Psoas muscle (tissue), 8 donors: ENCODE results near the gene MSANTD7. TPM values are rescaled to one million over a fixed set of nuclear protein-coding genes. Genes with fewer than 3 reads are reported as not detected.
"Not testable (repeated sequence)": the region's sequence is repeated elsewhere in the genome, so short reads cannot be mapped to it uniquely, and the experiment has no call there.

Experiments used
- ATAC-seq, 4 donors: fragments of 200-7000 bp; cut with Tn5 transposase; one replicate each; pipeline ENCODE4 v1.9.1; 2020; ENCODE audit warnings: moderate library complexity in 3 of 4, mild to moderate bottlenecking in 2 of 4
- DNase-seq, 2 donors: peaks; one replicate each; pipeline ENCODE4 v3.0.0-alpha.2; 2020
- H3K27ac ChIP-seq: fragments of 200-600 bp; one replicate; pipeline ENCODE4 v1.8.0; 2022
- H3K27me3 ChIP-seq, 3 donors: fragments of 200-600 bp in 1 of 3; one replicate each; pipeline versions ENCODE4 v1.6.1 to v1.8.0; 2013 to 2022; ENCODE audit warnings: low read length in 2 of 3, mild to moderate bottlenecking in 2 of 3, moderate library complexity in 1 of 3; ENCODE audit not compliant: insufficient read depth in 3 of 3
- H3K36me3 ChIP-seq, 2 donors: fragments of 200-600 bp in 1 of 2; one replicate each; pipeline versions ENCODE4 v1.6.1 to v1.8.0; 2013 to 2022; ENCODE audit warnings: low read depth in 1 of 2, mild to moderate bottlenecking in 1 of 2, moderate library complexity in 1 of 2; ENCODE audit not compliant: insufficient read depth in 1 of 2
- H3K4me1 ChIP-seq: fragments of 200-600 bp; one replicate; pipeline ENCODE4 v1.8.0; 2022
- H3K4me3 ChIP-seq: fragments of 200-600 bp; one replicate; pipeline ENCODE4 v1.8.0; 2022; ENCODE audit warnings: mild to moderate bottlenecking
- H3K9me3 ChIP-seq: fragments of 200-600 bp; one replicate; pipeline ENCODE4 v1.8.0; 2022
- CTCF ChIP-seq: fragments of 200-600 bp; IDR thresholded peaks from one replicate; pipeline ENCODE4 v1.8.0; 2022; ENCODE audit warnings: antibody characterized with exemption
- WGBS, 3 donors: extraction: QIAGEN DNeasy Blood & Tissue Kit; methylation state at CpG; one replicate each; pipeline versions ENCODE4 v1.1.6 to v1.1.7; 2013; 5-methylcytosine and 5-hydroxymethylcytosine counted together
- intact Hi-C, 2 donors: fragments of 100-400 bp; cut with DNase I; formaldehyde crosslinking; loops; one replicate each; pipeline versions ENCODE4 v1.11.0 to v1.14.2; 2022
- polyA plus RNA-seq, 3 donors: library from polyadenylated mRNA; stranded (reverse); fragments of 200-250 nt; gene quantifications; one replicate each; pipeline ENCODE4 v1.2.3, GENCODE V29; 2013
- total RNA-seq, 4 donors: library from RNA; stranded (reverse); fragmentation: NEBNext Ultra II Directional in 2 of 4; extraction: Animal tissue kit (Norgen Biotek cat#: 25700) in 2 of 4; gene quantifications; one replicate each; pipeline versions ENCODE4 v1.2.1 to v1.2.4, GENCODE V29; 2021 to 2023
- donor health status: healthy with polysubstance abuse.
- donor health status: DM: no; HTN: no; CAD: no; lungs with moderate emphysema.
- donor health status: Bipolar disorder and iron deficiency.
- donor health status: healthy.
- donor health status: DM: yes; HTN: yes; CAD: no.
- donor health status: DM: no; HTN: no; CAD: no.
- donor health status: DM: no; HTN: no; CAD: no.
- donor health status: DM: yes; HTN: yes; CAD: no.

Gene MSANTD7
- total and polyA plus RNA-seq, 7 donors = 3.4 to 9.7 (median 5.8) TPM

GRCh38 chr10:14858338-14858960 is 20.3 kb downstream of the MSANTD7 start:
- ATAC-seq = no peak
- no peak overlapping the region for H3K4me3 ChIP-seq
- peaks cover 2 to 69% of the 10 kb centered on the region in 2 donors for H3K36me3 ChIP-seq
- WGBS, 3 donors = 90 to 94% (median 92%) methylated on average over 6 of the region's 6 CpGs
- H3K9me3 ChIP-seq = no peaks in the 10 kb centered on the region
- no peaks in the 10 kb centered on the region for H3K27me3 ChIP-seq
- intact Hi-C loops = no loop called here
- no peak for TF ChIP-seq CTCF
- H3K4me1 ChIP-seq = peaks cover 10% of the 10 kb centered on the region
- no peak for DNase-seq
- no peak overlapping the region for H3K27ac ChIP-seq

GRCh38 chr10:14859043-14859442 is 20.9 kb downstream of the MSANTD7 start:
- H3K36me3 ChIP-seq = peaks cover 2 to 65% of the 10 kb centered on the region in 2 donors
- intact Hi-C loops = no loop called here
- peaks cover 10% of the 10 kb centered on the region for H3K4me1 ChIP-seq
- ATAC-seq = no peak
- no peak overlapping the region for H3K27ac ChIP-seq
- TF ChIP-seq CTCF = no peak
- no peaks in the 10 kb centered on the region for H3K27me3 ChIP-seq
- 80 to 88% (median 85%) methylated on average over 5 of the region's 5 CpGs for WGBS, 3 donors
- H3K4me3 ChIP-seq = no peak overlapping the region
- no peak for DNase-seq
- H3K9me3 ChIP-seq = no peaks in the 10 kb centered on the region

- Histone ChIP-seq H3K9me3 (no peaks in the 10 kb centered on the region), H3K27me3 (no peaks in the 10 kb centered on the region), H3K4me1 (peaks cover 10% of the 10 kb centered on the region), H3K36me3 (peaks cover 2 to 58% of the 10 kb centered on the region in 2 donors), H3K4me3 (no peak overlapping the region), H3K27ac (no peak overlapping the region)
- ATAC-seq (no peak), DNase-seq (no peak)
- TF ChIP-seq CTCF = no peak
- intact Hi-C loops = no loop called here
Measured at GRCh38 chr10:14859775-14860174, 21.7 kb downstream of the MSANTD7 start.

GRCh38 chr10:14860791-14861190 is 22.7 kb downstream of the MSANTD7 start:
- Histone ChIP-seq H3K4me3 (no peak overlapping the region), H3K36me3 (peaks cover 2 to 52% of the 10 kb centered on the region in 2 donors), H3K9me3 (no peaks in the 10 kb centered on the region), H3K27ac (no peak overlapping the region), H3K27me3 (no peaks in the 10 kb centered on the region), H3K4me1 (peaks cover 10% of the 10 kb centered on the region)
- no peak for DNase-seq
- TF ChIP-seq CTCF = no peak
- intact Hi-C loops = no loop called here
- 82 to 100% (median 91%) methylated on average over 1 of the region's 1 CpG for WGBS, 3 donors
- no peak for ATAC-seq

- H3K4me1 ChIP-seq, H3K27ac ChIP-seq, DNase-seq, H3K9me3 ChIP-seq, ATAC-seq, H3K27me3 ChIP-seq, intact Hi-C loops, H3K4me3 ChIP-seq: not testable (repeated sequence)
- 95 to 99% (median 97%) methylated on average over 6 of the region's 6 CpGs for WGBS, 3 donors
- peaks cover 4 to 56% of the 10 kb centered on the region in 2 donors for H3K36me3 ChIP-seq
Measured at GRCh38 chr10:14864466-14864865, 26.4 kb downstream of the MSANTD7 start.

GRCh38 chr10:14864871-14865270 is 26.8 kb downstream of the MSANTD7 start:
- WGBS, 3 donors = 93 to 97% (median 96%) methylated on average over 3 of the region's 3 CpGs
- intact Hi-C loops, H3K9me3 ChIP-seq, DNase-seq, H3K4me3 ChIP-seq, H3K27ac ChIP-seq, H3K4me1 ChIP-seq, ATAC-seq, H3K27me3 ChIP-seq: not testable (repeated sequence)
- peaks cover 4 to 60% of the 10 kb centered on the region in 2 donors for H3K36me3 ChIP-seq
